Esophagus (tissue), 2 donors: ENCODE data around the gene OAT. TPM values are rescaled to one million over a fixed set of nuclear protein-coding genes. Genes with fewer than 3 reads are reported as not detected.
"Not testable (repeated sequence)": the region's sequence is repeated elsewhere in the genome, so short reads cannot be mapped to it uniquely, and the experiment has no call there.

Experiments
- H3K27ac ChIP-seq, 2 donors: one replicate each; pipeline ENCODE4 v1.5.1; 2013; ENCODE audit warnings: low read depth in 2 of 2, mild to moderate bottlenecking in 2 of 2, inconsistent platforms in 1 of 2, low read length in 1 of 2, moderate library complexity in 1 of 2
- H3K27me3 ChIP-seq, 2 donors: one replicate each; pipeline ENCODE4 v1.6.1; 2013; ENCODE audit warnings: low read length in 2 of 2, control low read depth in 1 of 2, mild to moderate bottlenecking in 1 of 2; ENCODE audit not compliant: insufficient read depth in 2 of 2, control insufficient read depth in 1 of 2
- H3K36me3 ChIP-seq, 2 donors: one replicate each; pipeline ENCODE4 v1.6.1; 2013; ENCODE audit warnings: low read length in 1 of 2; ENCODE audit not compliant: control insufficient read depth in 2 of 2, insufficient read depth in 2 of 2
- H3K4me1 ChIP-seq, 2 donors: one replicate each; pipeline ENCODE4 v1.6.1; 2013; ENCODE audit warnings: low read length in 1 of 2; ENCODE audit not compliant: control insufficient read depth in 2 of 2, insufficient read depth in 2 of 2
- H3K4me3 ChIP-seq, 2 donors: one replicate each; pipeline ENCODE4 v1.5.1; 2013; ENCODE audit warnings: low read length in 2 of 2, mild to moderate bottlenecking in 2 of 2, low read depth in 1 of 2, moderate library complexity in 1 of 2
- H3K9me3 ChIP-seq, 2 donors: one replicate each; pipeline ENCODE4 v1.6.1; 2013; ENCODE audit warnings: mild to moderate bottlenecking in 2 of 2, low read depth in 1 of 2, low read length in 1 of 2, moderate library complexity in 1 of 2; ENCODE audit not compliant: control insufficient read depth in 2 of 2, insufficient read depth in 1 of 2
- WGBS, 2 donors: extraction: QIAGEN DNeasy Blood & Tissue Kit; methylation state at CpG; one replicate each; pipeline ENCODE4 v1.1.7; 2013; 5-methylcytosine and 5-hydroxymethylcytosine counted together
- polyA plus RNA-seq, 2 donors: library from polyadenylated mRNA; stranded (reverse); fragments of 200-250 nt; gene quantifications; one replicate each; pipeline ENCODE4 v1.2.3, GENCODE V29; 2013
- donor health status: healthy with polysubstance abuse.
- donor health status: Bipolar disorder and iron deficiency.

The OAT gene
- polyA plus RNA-seq, 2 donors = 46.3 to 99.7 TPM

GRCh38 chr10:124375691-124376090 lies 43.0 kb downstream of the OAT start:
- H3K27ac ChIP-seq = no peak overlapping the region
- no peaks in the 10 kb centered on the region for H3K36me3 ChIP-seq
- H3K4me3 ChIP-seq = no peak overlapping the region
- H3K9me3 ChIP-seq = no peaks in the 10 kb centered on the region
- H3K27me3 ChIP-seq = no peaks in the 10 kb centered on the region
- 95 to 96% methylated on average over 11 of the region's 11 CpGs for WGBS, 2 donors
- H3K4me1 ChIP-seq = peaks cover 0 to 4% of the 10 kb centered on the region in 2 donors

GRCh38 chr10:124375353-124375614 lies 43.4 kb downstream of the OAT start:
- H3K9me3 ChIP-seq = no peaks in the 10 kb centered on the region
- H3K27ac ChIP-seq = no peak overlapping the region
- 89 to 95% methylated on average over 5 of the region's 5 CpGs for WGBS, 2 donors
- H3K36me3 ChIP-seq = no peaks in the 10 kb centered on the region
- peaks cover 0 to 4% of the 10 kb centered on the region in 2 donors for H3K4me1 ChIP-seq
- no peak overlapping the region for H3K4me3 ChIP-seq
- H3K27me3 ChIP-seq = no peaks in the 10 kb centered on the region

- H3K4me3 ChIP-seq = no peak overlapping the region
- no peaks in the 10 kb centered on the region for H3K36me3 ChIP-seq
- WGBS, 2 donors = 84 to 89% methylated on average over 14 of the region's 14 CpGs
- H3K4me1 ChIP-seq = peaks cover 0 to 4% of the 10 kb centered on the region in 2 donors
- no peaks in the 10 kb centered on the region for H3K9me3 ChIP-seq
- H3K27me3 ChIP-seq = no peaks in the 10 kb centered on the region
- H3K27ac ChIP-seq = no peak overlapping the region
Measured at GRCh38 chr10:124374535-124375352, 44.0 kb downstream of the OAT start.

GRCh38 chr10:124372899-124373298 lies 45.8 kb downstream of the OAT start:
- whole genome bisulfite sequencing, 2 donors = 75 to 77% methylated on average over 4 of the region's 4 CpGs

GRCh38 chr10:124370426-124370825 lies 48.3 kb downstream of the OAT start:
- Histone ChIP-seq H3K4me3 (no peak overlapping the region), H3K4me1 (no peaks in the 10 kb centered on the region), H3K36me3 (no peaks in the 10 kb centered on the region), H3K27me3 (no peaks in the 10 kb centered on the region), H3K9me3 (no peaks in the 10 kb centered on the region), H3K27ac (no peak overlapping the region)
- 82 to 85% methylated on average over 7 of the region's 7 CpGs for WGBS, 2 donors

More at GRCh38 chr10:124372899-124373298, 45.8 kb downstream of the OAT start:
- Histone ChIP-seq H3K4me3 (no peak overlapping the region), H3K4me1 (no peaks in the 10 kb centered on the region), H3K27ac (no peak overlapping the region), H3K9me3 (no peaks in the 10 kb centered on the region), H3K27me3 (no peaks in the 10 kb centered on the region), H3K36me3 (no peaks in the 10 kb centered on the region)

- no peaks in the 10 kb centered on the region for H3K4me1 ChIP-seq
- H3K36me3 ChIP-seq = no peaks in the 10 kb centered on the region
- 69 to 77% methylated on average over 4 of the region's 4 CpGs for WGBS, 2 donors
- H3K9me3 ChIP-seq = no peaks in the 10 kb centered on the region
- no peak overlapping the region for H3K4me3 ChIP-seq
- H3K27ac ChIP-seq = no peak overlapping the region
- no peaks in the 10 kb centered on the region for H3K27me3 ChIP-seq
Measured at GRCh38 chr10:124369986-124370385, 48.7 kb downstream of the OAT start.

- not testable (repeated sequence) for H3K9me3 ChIP-seq, H3K4me1 ChIP-seq, H3K27me3 ChIP-seq, H3K36me3 ChIP-seq, H3K27ac ChIP-seq, H3K4me3 ChIP-seq
- 69 to 81% methylated on average over 4 of the region's 4 CpGs for WGBS, 2 donors
Measured at GRCh38 chr10:124369533-124369932, 49.2 kb downstream of the OAT start.

GRCh38 chr10:124369066-124369465 lies 49.7 kb downstream of the OAT start:
- WGBS, 2 donors = 92 to 94% methylated on average over 4 of the region's 4 CpGs
- Histone ChIP-seq H3K9me3 (no peaks in the 10 kb centered on the region), H3K36me3 (no peaks in the 10 kb centered on the region), H3K27ac (no peak overlapping the region), H3K4me3 (no peak overlapping the region), H3K4me1 (no peaks in the 10 kb centered on the region), H3K27me3 (no peaks in the 10 kb centered on the region)

GRCh38 chr10:124367936-124368335 lies 50.8 kb downstream of the OAT start:
- Histone ChIP-seq H3K36me3 (no peaks in the 10 kb centered on the region), H3K27ac (no peak overlapping the region), H3K9me3 (no peaks in the 10 kb centered on the region), H3K4me1 (no peaks in the 10 kb centered on the region), H3K27me3 (no peaks in the 10 kb centered on the region), H3K4me3 (no peak overlapping the region)
- WGBS, 2 donors = 78 to 87% methylated on average over 18 of the region's 18 CpGs

- WGBS, 2 donors = 95 to 96% methylated on average over 4 of the region's 4 CpGs
- Histone ChIP-seq H3K4me3 (no peak overlapping the region), H3K4me1 (no peaks in the 10 kb centered on the region), H3K9me3 (no peaks in the 10 kb centered on the region), H3K36me3 (no peaks in the 10 kb centered on the region), H3K27me3 (no peaks in the 10 kb centered on the region), H3K27ac (no peak overlapping the region)
Measured at GRCh38 chr10:124367414-124367813, 51.3 kb downstream of the OAT start.
